ENCODE data around the gene SPEM2.

SPEM2 gene

GRCh38 chr17:7403977-7404736, 21.3 kb upstream of the SPEM2 start, which contains the start of gene TMEM256:
Gene TMEM256, minus strand, starts transcription at chr17:7404097. Its CDS starts 13 bp downstream, at chr17:7404084.
- peak; percentile 99 to 100 for DNase-seq

- no peak for DNase-seq
These were observed 20.6 kb upstream of the SPEM2 start for GRCh38 chr17:7404737-7405349.

- DNase-seq, result no peak
These were observed 19.8 kb upstream of the SPEM2 start for GRCh38 chr17:7405350-7406234.

- no peak for DNase-seq
These were observed 19.1 kb upstream of the SPEM2 start for GRCh38 chr17:7406235-7406825.

- DNase-seq, result no peak
These were observed 18.3 kb upstream of the SPEM2 start for GRCh38 chr17:7407082-7407481.

- DNase-seq, result no peak
These were observed 17.7 kb upstream of the SPEM2 start, which contains the start of gene NLGN2 for GRCh38 chr17:7407485-7408251. Gene NLGN2, plus strand, starts transcription at chr17:7407845. Its CDS starts 411 bp downstream, at chr17:7408256.

- no peak for DNase-seq
These were observed 17.1 kb upstream of the SPEM2 start for GRCh38 chr17:7408252-7408727.

- DNase-seq, result no peak
These were observed 16.6 kb upstream of the SPEM2 start for GRCh38 chr17:7408863-7409262.

GRCh38 chr17:7409716-7410115, 15.7 kb upstream of the SPEM2 start:
- no peak for DNase-seq

- DNase-seq, result no peak
These were observed 14.6 kb upstream of the SPEM2 start for GRCh38 chr17:7410634-7411426.

- DNase-seq, result no peak
These were observed 14.0 kb upstream of the SPEM2 start for GRCh38 chr17:7411427-7411750.

GRCh38 chr17:7413346-7413985, 11.9 kb upstream of the SPEM2 start:
- DNase-seq, result no peak

GRCh38 chr17:7414837-7415236, 10.6 kb upstream of the SPEM2 start:
- DNase-seq, result no peak

- DNase-seq, result no peak
These were observed 9.6 kb upstream of the SPEM2 start for GRCh38 chr17:7415784-7416183.

GRCh38 chr17:7416323-7416722, 9.1 kb upstream of the SPEM2 start:
- no peak for DNase-seq

- no peak for DNase-seq
These were observed 8.3 kb upstream of the SPEM2 start for GRCh38 chr17:7417056-7417655.

GRCh38 chr17:7418472-7419152, 6.8 kb upstream of the SPEM2 start:
- DNase-seq, result no peak

GRCh38 chr17:7419819-7420610, 5.4 kb upstream of the SPEM2 start, which contains the start of gene SPEM1:
Gene SPEM1, plus strand, starts transcription at chr17:7420324. Its CDS starts 61 bp downstream, at chr17:7420385.
- no peak for DNase-seq

- DNase-seq, result no peak
These were observed 4.2 kb upstream of the SPEM2 start for GRCh38 chr17:7421186-7421585.

All from hippocampal formation (tissue), 2 donors.